ENCODE results near the gene P2RX2.

P2RX2 gene

GRCh38 chr12:132620899-132621656 lies 2.5 kb downstream of the P2RX2 start:
- no peak for DNase-seq

GRCh38 chr12:132621657-132622435 lies 3.3 kb downstream of the P2RX2 start:
- no peak for DNase-seq

GRCh38 chr12:132622437-132623071 lies 4.0 kb downstream of the P2RX2 start:
- DNase-seq, result peak in 1 of 2 experiments; percentile 5

DNA sequence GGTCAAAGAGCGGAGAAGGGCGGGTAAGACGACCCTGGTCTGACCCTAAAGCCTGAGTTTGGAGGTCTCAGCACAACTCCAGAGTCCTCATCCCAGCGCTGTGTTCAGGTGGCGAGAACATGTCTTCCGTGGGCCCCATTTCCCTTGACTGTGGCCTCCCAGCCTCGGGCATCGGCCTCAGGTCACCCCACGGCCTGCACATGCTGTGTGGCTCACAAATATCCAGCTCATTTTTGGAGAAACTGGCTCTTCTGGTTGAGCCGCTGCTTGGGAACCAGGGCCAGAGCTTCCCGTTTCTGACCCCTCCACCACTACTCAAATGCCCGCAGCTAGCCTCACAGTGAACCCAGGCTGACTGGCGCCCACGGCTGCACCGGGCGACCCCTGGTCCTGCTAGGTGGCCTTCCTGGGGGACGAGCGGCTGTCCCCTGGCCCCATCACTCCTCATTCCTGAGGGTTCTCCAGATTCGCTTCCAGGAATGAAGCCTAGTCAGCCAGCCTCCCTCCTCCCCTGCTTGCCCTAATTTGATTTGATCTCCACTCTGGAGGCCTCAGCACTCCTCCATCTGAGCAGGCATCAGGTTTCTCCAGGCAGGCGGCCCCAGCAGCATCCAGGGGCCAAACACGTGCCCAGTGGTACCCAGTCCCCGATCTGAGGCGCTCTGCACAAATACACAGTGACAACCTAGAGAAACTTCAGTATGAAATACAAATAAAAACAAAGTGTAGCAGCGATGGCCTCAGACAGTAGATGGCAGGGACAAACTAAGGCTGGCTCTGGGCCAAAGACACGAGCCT lies 4.7 kb downstream of the P2RX2 start:
- no peak for DNase-seq

GRCh38 chr12:132624186-132624855 lies 5.7 kb downstream of the P2RX2 start:
- no peak for DNase-seq

GRCh38 chr12:132624910-132625630 lies 6.5 kb downstream of the P2RX2 start:
- DNase-seq, result no peak

DNA sequence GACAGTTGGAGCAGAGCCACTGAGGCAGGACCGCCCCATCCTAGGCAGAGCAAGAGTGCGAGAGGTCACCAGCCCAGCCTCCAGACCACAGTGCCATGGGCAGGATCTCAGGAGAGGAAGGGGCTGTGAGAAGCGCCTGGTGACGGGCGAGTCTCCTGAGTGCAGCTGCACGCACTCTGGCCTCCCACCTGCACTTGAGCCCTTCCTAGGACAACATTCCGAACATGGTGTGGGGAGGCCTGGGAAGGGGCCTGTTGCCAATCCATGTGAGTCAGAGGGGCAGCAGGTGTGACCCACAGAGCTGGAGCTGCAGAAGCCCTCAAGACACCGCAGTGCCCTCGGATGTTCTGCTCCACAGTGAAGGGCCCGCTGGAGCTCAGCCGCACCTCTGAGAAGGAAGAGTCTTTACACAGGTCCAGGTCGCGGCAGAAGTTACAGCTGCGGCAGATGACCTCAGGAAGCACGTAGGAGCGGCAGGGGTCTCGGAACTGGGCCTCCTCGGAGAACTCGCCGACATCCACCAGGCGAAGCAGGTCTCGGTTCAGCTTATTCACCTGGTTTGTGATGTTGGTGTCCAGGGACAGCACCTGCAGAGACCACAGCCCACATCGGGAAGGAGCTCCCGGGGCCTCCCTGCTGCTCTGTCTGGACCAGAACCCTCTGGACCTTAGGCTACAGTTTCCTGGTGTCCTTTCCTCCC lies 7.3 kb downstream of the P2RX2 start:
- no peak for DNase-seq

DNA sequence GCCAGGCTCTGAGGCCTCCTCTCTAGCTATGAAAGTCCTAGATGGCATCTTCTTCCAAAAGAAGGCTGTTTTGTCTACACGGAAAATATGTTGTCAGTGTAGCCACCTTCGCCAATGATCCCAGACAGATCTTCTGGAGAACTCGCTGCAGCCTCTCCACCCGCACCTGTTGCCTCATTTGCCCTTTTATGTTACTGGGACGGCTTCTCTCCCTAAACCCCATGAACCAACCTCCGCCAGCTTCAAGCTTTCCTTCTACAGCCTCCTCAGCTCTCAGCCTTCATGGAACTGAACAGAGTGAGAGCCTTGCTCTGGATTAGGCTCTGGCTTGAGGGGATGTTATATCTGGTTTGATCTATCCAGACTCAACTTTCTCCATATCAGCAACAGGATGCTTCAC lies 10.8 kb downstream of the P2RX2 start:
- DNase-seq, result no peak

DNA sequence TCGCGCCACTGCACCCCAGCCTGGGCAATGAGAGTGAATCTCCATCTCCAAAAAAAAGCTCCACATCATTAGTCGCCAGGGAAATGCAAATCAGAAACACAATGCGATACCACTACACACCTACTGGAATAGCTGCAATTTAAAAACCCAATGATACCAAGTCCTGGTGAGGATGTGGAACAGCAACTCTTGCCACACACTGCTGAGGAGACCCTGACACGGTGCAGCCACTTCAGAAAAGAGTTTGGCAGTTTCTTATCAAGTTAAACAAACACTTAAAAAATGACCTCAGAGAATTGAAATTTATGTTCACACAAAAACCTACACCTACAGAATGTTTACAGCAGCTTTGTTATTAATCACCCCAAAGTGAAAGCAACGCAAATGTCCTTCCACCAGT lies 12.1 kb downstream of the P2RX2 start:
- no peak for DNase-seq

DNA sequence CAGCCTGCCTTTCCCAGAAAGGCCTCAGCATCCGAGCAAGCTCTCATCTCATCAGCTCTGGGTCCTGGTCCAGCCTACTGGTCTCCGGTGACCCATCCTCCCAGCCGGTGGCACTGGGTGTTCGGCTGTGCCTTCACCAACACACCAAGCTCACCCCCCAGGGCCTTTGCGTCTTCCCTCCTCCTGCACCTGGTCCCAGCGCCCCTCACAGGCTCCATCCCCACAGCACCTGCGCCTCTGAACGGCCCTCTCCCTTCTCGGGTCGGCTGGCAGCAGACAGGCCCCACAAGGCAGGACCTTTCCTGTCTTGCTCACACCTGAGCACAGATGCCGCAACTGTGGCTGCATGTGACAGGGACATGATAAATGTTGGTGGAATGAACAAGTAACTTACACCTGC lies 13.1 kb downstream of the P2RX2 start:
- DNase-seq, result no peak

GRCh38 chr12:132632521-132633228 lies 14.1 kb downstream of the P2RX2 start:
- no peak for DNase-seq

DNA sequence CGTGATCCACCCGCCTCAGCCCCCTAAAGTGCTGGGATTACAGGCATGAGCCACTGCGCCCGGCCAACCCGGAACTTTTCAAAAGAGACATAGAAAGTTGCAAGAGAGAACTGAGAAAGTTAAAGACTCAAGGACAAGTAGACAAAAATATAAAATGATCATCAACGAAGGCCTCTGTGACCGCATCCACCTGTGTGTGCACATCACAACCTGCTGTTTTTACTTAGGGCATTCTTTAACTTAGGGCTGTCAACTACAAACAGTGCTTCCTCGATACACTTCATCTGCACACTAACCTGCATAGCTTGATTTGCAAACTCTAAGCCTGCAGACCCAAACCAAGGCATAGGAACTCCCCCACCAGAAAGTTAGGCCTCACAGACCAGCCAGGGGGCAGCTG lies 14.8 kb downstream of the P2RX2 start:
- DNase-seq, result no peak

DNA sequence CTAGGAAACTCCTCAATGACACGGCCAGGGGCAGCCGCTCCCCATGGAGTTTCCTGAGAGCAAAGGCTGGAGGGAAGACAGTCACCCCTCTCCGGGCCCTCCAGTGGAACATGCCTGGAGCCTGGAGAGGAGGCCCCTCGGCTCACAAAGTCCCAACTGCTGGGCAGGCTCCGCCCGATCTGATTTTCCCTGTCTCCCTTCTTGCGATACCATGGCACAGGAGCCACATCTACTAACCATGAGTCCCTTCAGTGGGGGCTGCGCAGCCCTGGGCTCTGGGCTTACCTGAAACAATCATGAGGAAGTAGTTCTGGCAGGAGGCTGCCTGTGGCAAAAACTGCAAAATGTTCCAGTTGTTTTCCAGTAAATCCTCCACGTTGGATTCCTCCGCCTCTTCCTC lies 15.3 kb downstream of the P2RX2 start:
- no peak for DNase-seq

DNA sequence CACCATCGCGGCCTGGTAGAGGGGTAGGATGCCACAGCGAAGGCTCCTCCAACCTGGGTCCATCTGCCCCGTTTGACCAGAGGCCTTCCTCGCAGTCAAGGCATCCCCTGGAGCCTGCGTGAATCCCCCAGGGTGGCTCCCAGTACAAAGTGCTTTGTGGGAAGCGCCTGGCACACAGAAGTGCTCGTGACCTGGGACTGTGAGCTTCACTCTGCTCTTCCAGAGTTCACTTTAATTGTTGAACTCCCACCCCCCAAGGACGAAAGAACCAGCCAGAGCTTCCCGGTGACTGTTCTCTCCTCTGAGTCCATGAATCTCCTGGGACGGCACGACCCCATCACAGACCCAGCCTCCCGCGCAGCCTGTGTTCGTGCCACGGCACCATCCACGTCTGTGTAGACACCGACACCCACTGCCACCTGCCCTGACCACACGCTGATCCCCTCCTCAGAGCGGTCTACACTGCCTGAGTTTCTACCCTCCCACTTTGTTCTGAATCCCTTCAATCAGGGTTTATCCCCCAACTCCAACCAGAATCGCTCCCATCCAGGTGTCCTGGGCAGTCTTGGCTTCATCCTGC lies 15.9 kb downstream of the P2RX2 start:
- no peak for DNase-seq

DNA sequence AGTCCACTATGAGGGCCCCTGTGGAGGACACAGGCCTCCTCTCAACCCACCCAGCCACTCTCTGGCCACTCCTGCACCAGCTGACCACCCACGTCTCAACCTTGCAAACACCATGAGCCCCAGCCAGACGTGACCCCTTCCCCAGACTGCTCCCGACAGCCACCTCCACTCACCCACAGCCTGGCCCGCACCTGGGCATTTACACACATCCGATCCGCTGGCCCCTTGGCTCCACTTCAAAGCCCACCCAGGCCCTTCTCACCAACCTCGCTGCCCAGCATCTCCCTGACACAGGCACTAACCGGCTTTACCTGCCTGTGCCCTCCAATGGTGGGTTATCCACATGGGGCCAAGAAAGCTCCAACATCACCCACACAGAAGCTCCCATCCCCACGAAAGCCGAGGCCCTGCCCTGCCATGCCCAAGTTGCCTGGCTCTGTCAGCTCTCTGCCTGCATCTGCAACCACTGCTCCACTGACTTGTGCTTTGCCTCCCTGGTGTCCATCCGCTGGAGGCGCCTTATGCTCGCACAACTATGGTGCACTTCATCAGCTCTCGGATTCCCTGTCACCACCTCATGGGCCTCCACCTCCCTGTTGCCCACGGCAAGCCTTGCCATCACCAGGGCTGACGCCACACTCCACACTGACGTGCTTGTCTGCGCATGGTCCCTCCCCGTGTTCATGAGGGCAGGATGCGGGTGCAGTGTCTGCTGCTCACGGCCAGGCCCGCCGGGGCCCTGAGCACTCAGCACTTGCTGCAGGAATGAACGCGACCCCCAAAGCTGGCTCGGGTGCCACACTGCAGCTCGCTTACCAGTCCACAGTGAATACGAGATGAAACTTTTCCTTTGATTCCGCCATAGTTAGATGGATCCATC lies 16.7 kb downstream of the P2RX2 start:
- no peak for DNase-seq

GRCh38 chr12:132637811-132638210 lies 19.2 kb downstream of the P2RX2 start:
- DNase-seq, result no peak

- DNase-seq, result peak in 1 of 2 experiments; percentile 38
These were observed 20.2 kb downstream of the P2RX2 start for GRCh38 chr12:132638541-132639408.

DNA sequence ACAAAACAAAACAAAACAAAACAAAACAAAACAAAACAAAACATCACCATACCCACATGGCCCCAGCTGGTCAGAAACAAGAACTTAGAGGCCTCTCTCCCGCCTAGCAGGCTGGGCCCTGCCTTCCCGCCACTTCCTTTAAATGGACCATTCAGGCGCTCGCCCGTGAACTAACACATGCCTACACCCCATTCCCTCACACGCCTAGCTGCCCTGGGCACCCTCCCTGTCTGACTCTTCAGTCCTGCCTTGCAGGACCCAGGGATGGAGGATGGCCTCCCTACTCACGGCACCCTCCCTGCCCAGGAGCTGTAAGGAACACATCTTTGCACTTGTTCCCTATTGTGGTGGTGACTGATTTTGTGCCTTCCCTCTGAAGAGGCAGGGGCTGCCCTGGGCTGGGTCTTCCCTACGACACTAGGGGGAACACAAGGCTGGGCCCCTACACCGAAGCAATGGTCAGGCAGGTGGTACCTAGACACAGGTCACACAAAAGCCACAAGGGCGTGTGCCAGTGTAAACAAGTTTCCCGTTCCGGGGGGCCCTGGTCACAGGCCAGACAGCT lies 21.5 kb downstream of the P2RX2 start:
- DNase-seq, result no peak

Data from SW 1271 (cell line).